ENCODE data around the gene CHAT.

Gene CHAT

GRCh38 chr10:49613165-49613881 lies 514 bp upstream of the CHAT start:
- H3K27me3 Mint-ChIP-seq, result peaks cover 69% of the 10 kb centered on the region
- H3K4me3 Mint-ChIP-seq, result no peak overlapping the region
- peaks cover 6% of the 10 kb centered on the region for H3K4me1 Mint-ChIP-seq (ENCODE audit: low read depth)
- H3K27ac Mint-ChIP-seq, result no peak overlapping the region
- H3K9me3 Mint-ChIP-seq, result peaks cover 6% of the 10 kb centered on the region
- H3K36me3 Mint-ChIP-seq (ENCODE audit: low read depth), result no peaks in the 10 kb centered on the region

- Mint-ChIP-seq H3K36me3 (ENCODE audit: low read depth) (no peaks in the 10 kb centered on the region), H3K4me1 (ENCODE audit: low read depth) (peaks cover 6% of the 10 kb centered on the region), H3K27ac (no peak overlapping the region), H3K27me3 (peaks cover 65% of the 10 kb centered on the region), H3K4me3 (no peak overlapping the region), H3K9me3 (peaks cover 6% of the 10 kb centered on the region)
Observed at GRCh38 chr10:49614242-49615198, 683 bp downstream of the CHAT start.

- Mint-ChIP-seq H3K27me3 (peaks cover 65% of the 10 kb centered on the region), H3K9me3 (peaks cover 6% of the 10 kb centered on the region), H3K4me3 (no peak overlapping the region), H3K4me1 (ENCODE audit: low read depth) (peaks cover 6% of the 10 kb centered on the region), H3K27ac (no peak overlapping the region), H3K36me3 (ENCODE audit: low read depth) (no peaks in the 10 kb centered on the region)
Observed at GRCh38 chr10:49615213-49615612, 1.4 kb downstream of the CHAT start.

- H3K9me3 Mint-ChIP-seq, result peaks cover 6% of the 10 kb centered on the region
- no peak overlapping the region for H3K27ac Mint-ChIP-seq
- H3K27me3 Mint-ChIP-seq, result peaks cover 65% of the 10 kb centered on the region
- no peaks in the 10 kb centered on the region for H3K36me3 Mint-ChIP-seq (ENCODE audit: low read depth)
- no peak overlapping the region for H3K4me3 Mint-ChIP-seq
- H3K4me1 Mint-ChIP-seq (ENCODE audit: low read depth), result peaks cover 6% of the 10 kb centered on the region
Observed at GRCh38 chr10:49615721-49616120, 1.9 kb downstream of the CHAT start.

- H3K36me3 Mint-ChIP-seq (ENCODE audit: low read depth), result no peaks in the 10 kb centered on the region
- H3K27me3 Mint-ChIP-seq, result peaks cover 58% of the 10 kb centered on the region
- H3K4me3 Mint-ChIP-seq, result no peak overlapping the region
- H3K4me1 Mint-ChIP-seq (ENCODE audit: low read depth), result peaks cover 6% of the 10 kb centered on the region
- peaks cover 6% of the 10 kb centered on the region for H3K9me3 Mint-ChIP-seq
- H3K27ac Mint-ChIP-seq, result no peak overlapping the region
Observed at GRCh38 chr10:49616421-49617101, 2.7 kb downstream of the CHAT start.

- Mint-ChIP-seq H3K4me1 (ENCODE audit: low read depth) (no peaks in the 10 kb centered on the region), H3K4me3 (no peak overlapping the region), H3K36me3 (ENCODE audit: low read depth) (no peaks in the 10 kb centered on the region), H3K27me3 (peaks cover 50% of the 10 kb centered on the region), H3K27ac (no peak overlapping the region), H3K9me3 (peaks cover 1% of the 10 kb centered on the region)
Observed at GRCh38 chr10:49617121-49618020, 3.5 kb downstream of the CHAT start.

GRCh38 chr10:49618821-49619220 lies 5.0 kb downstream of the CHAT start:
- H3K4me3 Mint-ChIP-seq, result no peak overlapping the region
- peaks cover 36% of the 10 kb centered on the region for H3K27me3 Mint-ChIP-seq
- H3K4me1 Mint-ChIP-seq (ENCODE audit: low read depth), result no peaks in the 10 kb centered on the region
- no peak overlapping the region for H3K27ac Mint-ChIP-seq
- H3K36me3 Mint-ChIP-seq (ENCODE audit: low read depth), result no peaks in the 10 kb centered on the region
- H3K9me3 Mint-ChIP-seq, result no peaks in the 10 kb centered on the region

- H3K9me3 Mint-ChIP-seq, result no peaks in the 10 kb centered on the region
- H3K27me3 Mint-ChIP-seq, result peaks cover 35% of the 10 kb centered on the region
- H3K36me3 Mint-ChIP-seq (ENCODE audit: low read depth), result no peaks in the 10 kb centered on the region
- no peak overlapping the region for H3K27ac Mint-ChIP-seq
- H3K4me1 Mint-ChIP-seq (ENCODE audit: low read depth), result no peaks in the 10 kb centered on the region
- no peak overlapping the region for H3K4me3 Mint-ChIP-seq
Observed at GRCh38 chr10:49619613-49620012, 5.8 kb downstream of the CHAT start.

- Mint-ChIP-seq H3K27me3 (peaks cover 33% of the 10 kb centered on the region), H3K27ac (no peak overlapping the region), H3K4me3 (no peak overlapping the region), H3K36me3 (ENCODE audit: low read depth) (no peaks in the 10 kb centered on the region), H3K4me1 (ENCODE audit: low read depth) (no peaks in the 10 kb centered on the region), H3K9me3 (no peaks in the 10 kb centered on the region)
Observed at GRCh38 chr10:49620286-49620810, 6.5 kb downstream of the CHAT start.

GRCh38 chr10:49620841-49621378 lies 7.1 kb downstream of the CHAT start:
- Mint-ChIP-seq H3K4me3 (no peak overlapping the region), H3K36me3 (ENCODE audit: low read depth) (no peaks in the 10 kb centered on the region), H3K9me3 (no peaks in the 10 kb centered on the region), H3K27me3 (peaks cover 28% of the 10 kb centered on the region), H3K4me1 (ENCODE audit: low read depth) (no peaks in the 10 kb centered on the region), H3K27ac (no peak overlapping the region)

- Mint-ChIP-seq H3K27ac (no peak overlapping the region), H3K4me3 (no peak overlapping the region), H3K4me1 (ENCODE audit: low read depth) (no peaks in the 10 kb centered on the region), H3K9me3 (no peaks in the 10 kb centered on the region), H3K36me3 (ENCODE audit: low read depth) (no peaks in the 10 kb centered on the region), H3K27me3 (peaks cover 27% of the 10 kb centered on the region)
Observed at GRCh38 chr10:49621561-49621960, 7.7 kb downstream of the CHAT start.

- Mint-ChIP-seq H3K27ac (no peak overlapping the region), H3K36me3 (ENCODE audit: low read depth) (no peaks in the 10 kb centered on the region), H3K4me3 (no peak overlapping the region), H3K27me3 (peaks cover 18% of the 10 kb centered on the region), H3K9me3 (no peaks in the 10 kb centered on the region), H3K4me1 (ENCODE audit: low read depth) (no peaks in the 10 kb centered on the region)
Observed at GRCh38 chr10:49622426-49623425, 8.9 kb downstream of the CHAT start.

- Mint-ChIP-seq H3K36me3 (ENCODE audit: low read depth) (no peaks in the 10 kb centered on the region), H3K4me3 (no peak overlapping the region), H3K4me1 (ENCODE audit: low read depth) (no peaks in the 10 kb centered on the region), H3K27me3 (peaks cover 6% of the 10 kb centered on the region), H3K9me3 (no peaks in the 10 kb centered on the region), H3K27ac (no peak overlapping the region)
Observed at GRCh38 chr10:49624629-49625028, 10.8 kb downstream of the CHAT start.
